GM10266 (cell line): Measurements from ENCODE around the gene NEDD4L.
A peak's percentile ranks its signal among the peaks of the same experiment; 100 is the strongest.
"Not testable (repeated sequence)": the region's sequence is repeated elsewhere in the genome, so short reads cannot be mapped to it uniquely, and the experiment has no call there.

ENCODE experiments used
- DNase-seq: peaks from one replicate; pipeline ENCODE4 v3.0.0; 2012; ENCODE audit errors: extremely low spot score
- CTCF ChIP-seq: IDR thresholded peaks from 2 replicates; pipeline ENCODE4 v1.5.1; 2012; ENCODE audit warnings: mild to moderate bottlenecking, low read depth; ENCODE audit not compliant: control insufficient read depth, insufficient read depth; ENCODE audit errors: missing control alignments

The NEDD4L gene

DNA sequence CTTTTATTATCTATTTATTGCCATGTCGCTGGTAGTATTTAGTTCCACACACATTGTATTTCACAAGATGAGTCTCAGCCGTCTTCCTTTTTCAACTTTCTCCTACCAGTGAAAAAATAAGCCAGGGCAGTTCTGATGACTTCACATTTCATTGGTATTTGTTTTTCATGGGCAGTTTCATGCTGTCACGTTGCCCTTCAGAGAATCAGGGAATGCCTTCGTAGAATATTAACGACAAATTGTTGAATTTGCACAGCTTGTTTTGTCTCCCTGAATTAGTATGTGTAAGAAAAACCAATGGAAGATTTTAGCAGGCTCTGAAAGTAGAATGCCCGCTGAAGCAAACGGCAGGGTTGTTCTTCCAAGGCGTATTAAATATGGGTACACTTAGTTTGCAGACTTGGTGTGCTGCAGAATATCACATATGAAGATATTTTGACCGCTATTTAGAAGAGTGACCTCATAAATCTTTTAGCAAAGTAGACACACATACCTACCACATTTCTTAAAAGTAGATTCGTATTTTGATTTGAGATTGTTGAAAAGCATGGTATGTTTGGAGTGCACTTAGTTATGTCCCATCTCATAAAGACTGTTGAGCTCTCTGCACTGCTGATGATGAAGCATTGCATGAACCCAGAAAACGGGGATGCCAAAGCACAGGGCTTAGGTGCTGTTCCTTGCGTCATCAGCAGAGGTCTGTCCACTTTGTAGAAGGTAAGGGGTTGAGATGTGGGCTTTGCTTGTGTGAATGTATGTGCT is 2.9 kb downstream of the NEDD4L start:
- no peak for DNase-seq
- TF ChIP-seq CTCF: no peak

GRCh38 chr18:58047556-58047882 is 3.5 kb downstream of the NEDD4L start:
- no peak for TF ChIP-seq CTCF
- DNase-seq: no peak

GRCh38 chr18:58048081-58048642 is 4.1 kb downstream of the NEDD4L start:
- no peak for TF ChIP-seq CTCF
- no peak for DNase-seq

- DNase-seq: no peak
- TF ChIP-seq CTCF: no peak
Measured at GRCh38 chr18:58049000-58049688, 5.1 kb downstream of the NEDD4L start.

- DNase-seq: not testable (repeated sequence)
Measured at GRCh38 chr18:58050963-58051362, 6.9 kb downstream of the NEDD4L start.

DNA sequence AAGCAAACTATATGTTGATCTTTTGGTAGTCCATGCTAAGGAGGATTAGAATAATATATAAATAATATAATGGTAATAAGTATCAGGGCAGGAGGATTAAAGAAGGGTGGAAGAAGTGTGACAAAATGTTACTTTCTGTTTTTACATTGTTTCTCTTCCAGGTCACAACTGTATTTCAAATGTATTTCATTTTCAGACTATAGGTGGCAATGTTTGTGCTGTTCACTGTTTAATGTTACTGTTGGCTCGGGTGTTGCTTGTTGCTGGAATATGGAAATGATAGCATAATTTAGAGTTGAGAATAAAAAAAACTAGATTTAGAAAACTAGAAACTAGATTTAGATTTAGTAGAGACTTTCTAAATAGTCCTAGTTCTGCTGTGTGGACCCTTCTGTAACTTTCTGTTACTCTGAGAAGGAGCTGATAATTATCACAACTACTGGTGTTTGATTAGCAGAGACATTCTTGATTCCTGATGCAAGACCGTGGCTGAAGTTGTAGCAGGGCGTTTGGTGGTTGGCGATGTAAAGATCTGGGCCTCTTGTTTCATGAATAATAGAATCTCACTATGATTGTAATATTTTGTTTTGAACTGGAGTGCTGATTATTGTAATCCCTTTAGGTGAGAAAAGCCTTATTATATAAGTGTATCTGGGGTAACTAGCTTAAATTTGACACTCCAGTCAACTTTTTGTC is 7.9 kb downstream of the NEDD4L start:
- peak; percentile 48 for TF ChIP-seq CTCF
- peak; percentile 51 for DNase-seq

- no peak for DNase-seq
- no peak for TF ChIP-seq CTCF
Measured at GRCh38 chr18:58052960-58053359, 8.9 kb downstream of the NEDD4L start.
